Measurements from ENCODE around the gene MUC3A.

MUC3A gene

DNA sequence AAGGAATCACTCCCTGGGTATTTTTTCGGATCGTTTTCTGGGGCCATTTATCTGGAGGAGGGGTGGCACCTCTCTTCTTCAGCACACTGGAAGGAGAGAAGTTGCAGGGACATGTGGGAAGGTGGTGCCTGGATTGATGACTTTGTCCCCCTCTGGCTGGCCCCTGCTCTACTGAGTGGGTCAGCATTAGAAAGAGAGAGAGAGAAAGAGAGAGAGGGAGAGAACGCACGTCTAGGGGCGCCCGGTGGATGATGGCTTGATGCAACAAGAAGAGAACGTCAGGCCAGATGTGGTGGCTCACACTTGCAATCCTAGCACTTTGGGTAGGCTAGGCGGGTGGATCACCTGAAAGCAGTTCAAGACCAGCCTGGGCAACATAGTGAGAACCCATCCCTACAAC lies 14.5 kb downstream of the MUC3A start:
- no peak for DNase-seq (ENCODE audit: low read depth)
- TF ChIP-seq, protein P1, sequence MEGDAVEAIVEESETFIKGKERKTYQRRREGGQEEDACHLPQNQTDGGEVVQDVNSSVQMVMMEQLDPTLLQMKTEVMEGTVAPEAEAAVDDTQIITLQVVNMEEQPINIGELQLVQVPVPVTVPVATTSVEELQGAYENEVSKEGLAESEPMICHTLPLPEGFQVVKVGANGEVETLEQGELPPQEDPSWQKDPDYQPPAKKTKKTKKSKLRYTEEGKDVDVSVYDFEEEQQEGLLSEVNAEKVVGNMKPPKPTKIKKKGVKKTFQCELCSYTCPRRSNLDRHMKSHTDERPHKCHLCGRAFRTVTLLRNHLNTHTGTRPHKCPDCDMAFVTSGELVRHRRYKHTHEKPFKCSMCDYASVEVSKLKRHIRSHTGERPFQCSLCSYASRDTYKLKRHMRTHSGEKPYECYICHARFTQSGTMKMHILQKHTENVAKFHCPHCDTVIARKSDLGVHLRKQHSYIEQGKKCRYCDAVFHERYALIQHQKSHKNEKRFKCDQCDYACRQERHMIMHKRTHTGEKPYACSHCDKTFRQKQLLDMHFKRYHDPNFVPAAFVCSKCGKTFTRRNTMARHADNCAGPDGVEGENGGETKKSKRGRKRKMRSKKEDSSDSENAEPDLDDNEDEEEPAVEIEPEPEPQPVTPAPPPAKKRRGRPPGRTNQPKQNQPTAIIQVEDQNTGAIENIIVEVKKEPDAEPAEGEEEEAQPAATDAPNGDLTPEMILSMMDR (conservative IDR thresholded peaks at IDR 0.05; ENCODE audit: low read depth, low read length), result no peak

DNA sequence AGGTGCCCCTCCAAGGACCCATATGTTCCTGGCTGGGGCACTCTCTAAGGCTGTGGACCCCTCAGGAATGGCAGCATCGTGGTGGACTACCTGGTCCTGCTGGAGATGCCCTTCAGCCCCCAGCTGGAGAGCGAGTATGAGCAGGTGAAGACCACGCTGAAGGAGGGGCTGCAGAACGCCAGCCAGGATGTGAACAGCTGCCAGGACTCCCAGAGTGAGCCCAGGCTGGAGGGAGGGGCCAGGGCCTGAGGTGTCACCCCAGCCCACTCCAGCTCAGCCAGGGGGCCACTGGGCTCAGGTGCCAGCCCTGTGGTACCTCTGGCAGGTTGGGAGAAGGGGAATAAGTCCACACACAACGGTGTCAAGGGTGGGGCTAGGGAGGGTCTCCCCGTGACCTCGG lies 15.3 kb downstream of the MUC3A start:
- no peak for DNase-seq (ENCODE audit: low read depth)
- TF ChIP-seq, protein P1 (conservative IDR thresholded peaks at IDR 0.05; ENCODE audit: low read depth, low read length), result no peak
- no peak overlapping the region for H3K4me3 ChIP-seq (ENCODE audit: low read length)

More for the DNA sequence above, 14.5 kb downstream of the MUC3A start:
- no peak overlapping the region for H3K4me3 ChIP-seq (ENCODE audit: low read length)

DNA sequence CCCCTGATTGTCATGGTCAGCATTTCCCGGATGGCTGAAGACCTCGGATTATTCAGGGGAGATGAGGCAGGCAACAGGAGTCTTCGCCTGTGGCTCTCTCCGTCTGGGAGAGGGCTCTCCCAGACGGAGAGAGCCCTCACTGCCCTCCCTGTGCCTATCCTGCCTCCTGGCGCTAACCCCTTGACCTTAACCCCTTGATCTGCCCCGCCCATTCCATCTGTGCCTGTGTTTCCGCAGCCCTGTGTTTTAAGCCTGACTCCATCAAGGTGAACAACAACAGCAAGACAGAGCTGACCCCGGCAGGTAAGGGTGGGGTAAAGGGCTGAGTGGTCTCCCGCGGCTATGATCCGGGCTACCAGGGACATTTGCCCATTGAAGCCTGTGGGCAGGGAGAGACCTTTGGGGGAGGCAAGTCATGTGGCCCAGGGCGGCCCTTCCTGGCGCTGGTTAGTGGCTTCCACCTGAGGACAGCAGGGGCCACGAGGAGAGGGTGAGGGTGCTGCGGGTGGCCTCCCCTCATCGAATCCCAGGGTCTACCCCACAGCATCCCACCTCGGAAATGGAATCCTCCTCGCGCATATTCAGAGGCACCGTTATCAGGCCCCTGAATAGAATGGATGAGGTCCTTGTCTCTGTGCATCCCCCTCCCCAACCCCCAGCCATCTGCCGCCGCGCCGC lies 15.8 kb downstream of the MUC3A start:
- DNase-seq (ENCODE audit: low read depth), result no peak
- TF ChIP-seq, protein P1 (conservative IDR thresholded peaks at IDR 0.05; ENCODE audit: low read depth, low read length), result no peak
- H3K4me3 ChIP-seq (ENCODE audit: low read length), result no peak overlapping the region

- DNase-seq (ENCODE audit: low read depth), result no peak
Measured at GRCh38 chr7:100965723-100966541, 16.6 kb downstream of the MUC3A start.

GRCh38 chr7:100966542-100967291 lies 17.4 kb downstream of the MUC3A start:
- TF ChIP-seq, protein P1 (conservative IDR thresholded peaks at IDR 0.05; ENCODE audit: low read depth, low read length), result no peak

More at GRCh38 chr7:100965723-100966541, 16.6 kb downstream of the MUC3A start:
- TF ChIP-seq, protein P1 (conservative IDR thresholded peaks at IDR 0.05; ENCODE audit: low read depth, low read length), result peak; percentile 88
- H3K4me3 ChIP-seq (ENCODE audit: low read length), result peak overlapping the region; percentile 12

DNA sequence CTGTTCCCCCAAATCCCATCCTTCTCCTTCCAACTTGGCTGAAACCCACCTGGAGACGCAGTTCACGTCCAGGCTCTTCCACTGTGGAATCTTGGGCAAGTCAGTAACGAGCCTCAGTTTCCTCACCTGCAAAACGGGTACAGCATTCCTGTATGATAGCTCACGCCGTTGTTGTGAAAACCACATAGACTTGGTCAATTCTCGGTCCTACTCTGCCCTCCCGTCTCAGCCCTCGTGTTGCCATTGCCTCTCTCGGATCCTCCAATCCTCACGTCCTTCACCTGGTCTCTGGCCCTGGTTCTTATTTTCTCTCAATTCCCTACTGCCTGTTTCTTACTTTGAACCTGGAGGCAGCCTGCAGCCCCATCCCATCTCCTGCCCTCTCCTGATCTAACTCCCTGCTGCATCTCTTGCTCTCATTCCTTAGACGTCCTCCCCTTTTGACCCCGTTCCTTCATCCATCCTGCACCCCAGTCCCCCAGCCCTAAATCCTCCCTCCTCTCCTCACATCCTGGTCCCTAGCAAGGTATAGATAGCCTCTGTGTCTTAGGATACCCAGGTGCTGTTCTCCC lies 18.0 kb downstream of the MUC3A start:
- no peak for DNase-seq (ENCODE audit: low read depth)
- TF ChIP-seq, protein P1 (conservative IDR thresholded peaks at IDR 0.05; ENCODE audit: low read depth, low read length), result no peak
- no peak overlapping the region for H3K4me3 ChIP-seq (ENCODE audit: low read length)

More at GRCh38 chr7:100966542-100967291, 17.4 kb downstream of the MUC3A start:
- no peak overlapping the region for H3K4me3 ChIP-seq (ENCODE audit: low read length)
- no peak for DNase-seq (ENCODE audit: low read depth)
